ENCODE measurements around the gene CD244. TPM values are rescaled to one million over a fixed set of nuclear protein-coding genes. Genes with fewer than 3 reads are reported as not detected.
A peak's percentile ranks its signal among the peaks of the same experiment; 100 is the strongest.

CD244 gene
- total RNA-seq, 1 experiment from 2014 or later = not detected

- DNase-seq (ENCODE audit: low read depth) = no peak
These were observed 16.4 kb downstream of the CD244 start for GRCh38 chr1:160846281-160846680.

GRCh38 chr1:160844447-160845232, 18.0 kb downstream of the CD244 start:
- peak; percentile 75 for DNase-seq (ENCODE audit: low read depth)

DNA sequence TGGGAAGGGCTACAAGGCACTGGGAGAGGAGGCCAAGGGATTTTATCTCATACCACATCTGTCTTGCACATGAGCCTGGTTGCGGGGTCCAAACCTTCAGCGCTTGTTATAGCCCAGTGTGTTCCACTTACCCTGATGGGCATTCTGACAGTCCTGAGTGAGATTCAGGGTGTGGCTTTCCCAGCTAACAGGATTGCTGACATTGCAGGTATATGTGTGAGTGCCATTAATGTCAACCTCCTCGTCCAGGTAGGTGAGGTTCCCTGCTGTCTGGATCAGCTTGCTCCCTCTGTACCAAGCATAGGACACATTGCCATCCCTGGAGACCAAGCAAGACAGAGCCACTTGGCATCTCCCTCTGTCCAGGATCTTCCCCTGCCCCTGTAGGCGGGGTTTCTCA, 21.6 kb downstream of the CD244 start:
- DNase-seq (ENCODE audit: low read depth) = no peak

DNA sequence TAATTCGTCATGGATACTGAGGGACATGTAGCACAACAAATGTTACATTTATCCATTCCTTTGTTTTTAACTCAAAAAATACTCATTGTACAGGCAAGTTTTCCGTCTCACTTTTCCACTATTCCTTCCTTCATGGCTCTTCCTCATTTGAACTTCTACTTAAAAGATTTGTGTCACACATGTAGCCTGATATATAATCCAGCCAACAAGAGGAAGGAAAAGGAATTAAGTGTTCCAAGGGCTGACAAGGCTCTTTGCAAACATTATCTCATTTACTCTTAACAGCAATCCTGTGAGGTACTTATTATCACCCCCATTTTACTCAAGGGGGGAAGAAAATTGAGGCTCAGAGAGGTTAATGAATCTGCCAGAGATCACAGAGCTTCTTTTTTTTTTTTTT, 22.9 kb downstream of the CD244 start:
- no peak for DNase-seq (ENCODE audit: low read depth)

- DNase-seq (ENCODE audit: low read depth) = no peak
These were observed 23.8 kb downstream of the CD244 start for GRCh38 chr1:160838888-160839287.

GRCh38 chr1:160837558-160838205, 25.0 kb downstream of the CD244 start:
- peak; percentile 80 for DNase-seq (ENCODE audit: low read depth)

- no peak for DNase-seq (ENCODE audit: low read depth)
These were observed 25.6 kb downstream of the CD244 start for GRCh38 chr1:160836981-160837557.

DNA sequence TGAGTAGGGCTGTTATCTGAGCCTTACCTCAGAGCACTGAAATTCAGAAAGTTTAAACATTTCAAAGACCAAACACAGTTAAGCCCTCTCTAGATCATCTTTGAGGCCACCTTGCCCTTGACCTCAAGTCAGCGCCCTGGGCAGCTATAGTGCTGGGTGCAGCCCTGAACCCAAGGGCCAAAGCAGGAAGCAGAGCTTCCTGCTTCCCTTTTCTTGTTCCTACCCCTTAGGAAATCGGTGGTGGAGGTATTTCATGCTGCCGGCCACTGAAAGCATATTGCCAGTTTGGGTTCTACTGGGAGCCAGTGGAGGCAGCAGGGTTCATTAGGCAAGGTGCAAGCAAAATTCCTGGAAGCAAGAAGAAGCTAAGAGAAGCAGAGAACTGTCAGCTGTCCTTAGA, 26.1 kb downstream of the CD244 start:
- DNase-seq (ENCODE audit: low read depth) = no peak

GRCh38 chr1:160835751-160836150, 26.9 kb downstream of the CD244 start:
- no peak for DNase-seq (ENCODE audit: low read depth)

DNA sequence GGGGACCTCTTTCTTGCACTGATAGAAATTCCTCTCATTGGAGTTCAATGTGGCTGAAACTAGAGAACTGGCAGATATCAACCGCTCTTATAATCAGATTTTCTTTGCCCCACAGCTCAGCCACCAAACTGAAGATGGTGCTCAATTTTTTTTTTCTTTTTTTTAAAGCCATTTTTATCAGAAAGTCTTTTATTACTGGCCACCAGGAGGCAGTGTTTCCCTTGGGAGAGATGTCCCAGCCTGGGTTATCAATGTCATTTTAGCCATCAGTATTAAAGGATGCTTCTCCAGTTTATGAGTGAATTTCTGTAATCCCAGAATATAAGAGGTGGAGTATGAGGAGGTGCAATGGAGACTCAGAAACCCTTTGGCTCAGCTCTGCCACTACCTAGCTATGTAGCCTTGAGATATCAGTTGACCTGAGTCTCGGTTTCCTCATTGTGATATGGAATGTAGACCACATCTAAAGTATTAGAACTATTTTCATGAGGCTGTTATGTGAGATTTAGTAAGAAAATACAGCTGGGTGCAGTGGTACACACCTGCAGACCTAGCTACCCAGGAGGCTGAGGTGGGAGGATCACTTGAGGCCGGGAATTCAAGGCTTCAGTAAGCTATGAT, 27.6 kb downstream of the CD244 start:
- peak; percentile 40 for DNase-seq (ENCODE audit: low read depth)

GRCh38 chr1:160830321-160831153, 32.1 kb downstream of the CD244 start:
- DNase-seq (ENCODE audit: low read depth) = peak; percentile 64

GRCh38 chr1:160829766-160830165, 32.9 kb downstream of the CD244 start:
- no peak for DNase-seq (ENCODE audit: low read depth)

GRCh38 chr1:160827418-160827817, 35.3 kb downstream of the CD244 start:
- peak; percentile 5 for DNase-seq (ENCODE audit: low read depth)

GRCh38 chr1:160826546-160826945, 36.1 kb downstream of the CD244 start:
- DNase-seq (ENCODE audit: low read depth) = peak; percentile 92

DNA sequence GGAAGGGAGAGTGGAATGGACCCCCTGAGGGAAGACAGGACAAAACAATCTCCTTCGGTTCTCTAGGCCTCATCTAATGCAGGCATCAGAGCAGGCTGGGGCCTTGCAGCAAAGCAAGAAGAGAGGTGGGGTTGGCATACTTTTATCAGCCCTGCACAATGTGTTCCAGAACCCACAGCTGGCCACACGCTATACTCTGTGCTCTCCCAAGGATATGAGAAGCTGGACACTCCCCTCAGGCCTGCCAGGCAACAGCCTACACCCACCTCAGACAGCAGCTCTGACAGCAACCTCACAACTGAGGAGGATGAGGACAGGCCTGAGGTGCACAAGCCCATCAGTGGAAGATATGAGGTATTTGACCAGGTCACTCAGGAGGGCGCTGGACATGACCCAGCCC, 39.4 kb downstream of the CD244 start:
- no peak for DNase-seq (ENCODE audit: low read depth)

DNA sequence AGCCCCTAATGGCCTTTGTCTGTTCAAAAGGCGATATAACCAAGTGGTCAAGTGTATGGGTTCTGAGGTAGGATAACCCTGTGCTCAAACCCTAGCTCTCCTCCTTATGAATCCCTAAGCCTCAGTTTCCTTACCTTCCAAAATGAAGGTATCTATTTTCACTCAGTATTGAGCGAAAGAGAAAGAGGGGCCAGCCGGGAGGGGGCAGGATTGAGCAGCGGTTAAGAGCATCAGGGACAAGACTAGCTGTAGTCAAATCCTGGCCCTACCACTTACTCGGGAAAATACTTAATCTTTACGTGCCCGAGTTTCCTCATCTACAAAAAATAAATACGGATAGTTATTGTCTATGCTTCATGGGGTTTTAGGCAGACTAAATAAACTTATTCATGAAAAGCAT, 41.1 kb downstream of the CD244 start:
- no peak for DNase-seq (ENCODE audit: low read depth)

DNA sequence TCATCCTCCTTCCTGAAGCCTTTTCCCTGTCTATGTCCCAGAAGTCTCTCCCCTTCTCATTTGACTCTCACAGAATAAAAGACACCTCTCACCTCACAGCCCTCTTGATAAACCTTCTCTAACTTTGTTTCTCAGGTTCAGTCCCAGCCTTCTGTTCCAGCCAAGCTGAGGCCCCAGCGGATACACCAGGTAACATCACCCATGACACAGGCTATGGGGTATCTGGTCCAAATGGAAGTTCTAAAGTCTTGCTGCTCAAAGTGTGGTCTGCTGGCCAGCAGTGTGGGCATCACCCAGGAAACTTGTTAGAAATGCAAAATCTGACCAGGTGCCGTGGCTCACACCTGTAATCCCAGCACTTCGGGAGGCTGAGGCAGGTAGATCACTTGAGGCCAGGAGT, 43.5 kb downstream of the CD244 start:
- no peak for DNase-seq (ENCODE audit: low read depth)

DNA sequence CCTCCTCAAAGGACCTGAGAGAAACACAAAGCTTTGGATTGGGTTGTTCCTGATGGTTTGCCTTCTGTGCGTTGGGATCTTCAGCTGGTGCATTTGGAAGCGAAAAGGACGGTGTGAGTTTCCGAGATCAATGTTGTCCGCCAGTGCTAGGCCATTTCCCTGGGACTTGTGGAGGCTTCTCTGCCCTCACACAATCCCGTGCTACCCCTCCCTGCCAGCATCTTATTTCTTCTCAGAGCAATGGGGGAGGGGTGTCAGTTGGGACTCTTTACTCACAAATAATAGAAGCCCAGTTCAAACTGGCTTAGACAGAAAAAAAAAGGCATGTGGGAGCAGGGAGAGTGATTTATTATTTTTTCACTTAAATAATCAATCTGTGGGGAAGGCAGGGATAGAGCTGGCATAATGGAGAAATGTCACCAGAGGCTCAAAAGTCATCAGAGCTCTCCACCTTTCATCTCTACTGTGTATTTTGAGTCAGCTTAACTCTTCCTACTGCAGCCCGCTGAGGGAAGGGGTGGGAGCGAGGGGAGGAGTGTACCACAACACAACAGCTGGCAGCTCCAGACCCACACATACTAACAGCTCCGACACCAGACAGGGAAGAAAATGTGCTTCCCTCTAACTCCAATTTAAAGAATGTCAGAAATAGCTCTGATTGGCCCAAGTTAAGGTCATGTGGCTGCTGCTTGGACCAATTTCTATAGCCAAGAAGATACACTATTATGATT, 44.3 kb downstream of the CD244 start:
- DNase-seq (ENCODE audit: low read depth) = no peak

GRCh38 chr1:160814856-160815255, 47.8 kb downstream of the CD244 start:
- DNase-seq (ENCODE audit: low read depth) = no peak

DNA sequence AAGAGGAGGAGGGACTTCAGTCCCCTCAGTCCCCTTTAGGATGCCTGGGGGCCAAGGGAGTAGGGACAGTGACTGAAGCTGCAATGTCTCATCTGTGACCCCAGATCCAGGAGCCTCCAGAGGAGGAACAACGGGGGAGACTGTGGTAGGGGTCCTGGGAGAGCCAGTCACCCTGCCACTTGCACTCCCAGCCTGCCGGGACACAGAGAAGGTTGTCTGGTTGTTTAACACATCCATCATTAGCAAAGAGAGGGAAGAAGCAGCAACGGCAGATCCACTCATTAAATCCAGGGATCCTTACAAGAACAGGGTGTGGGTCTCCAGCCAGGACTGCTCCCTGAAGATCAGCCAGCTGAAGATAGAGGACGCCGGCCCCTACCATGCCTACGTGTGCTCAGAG, 48.4 kb downstream of the CD244 start:
- DNase-seq (ENCODE audit: low read depth) = no peak

- DNase-seq (ENCODE audit: low read depth) = peak; percentile 80
These were observed 49.5 kb downstream of the CD244 start for GRCh38 chr1:160813215-160813614.

Data from HT1080 (cell line).